ENCODE results near the gene RPGRIP1L.

GRCh38 chr16:53713403-53714204 is 9.9 kb upstream of the RPGRIP1L start:
- TF ChIP-seq HOXA7 (CRISPR knock-in tag; IDR thresholded peaks at IDR 0.05) (no peak), CTCF (IDR thresholded peaks at IDR 0.05) (no peak), RARB (CRISPR knock-in tag; IDR thresholded peaks at IDR 0.05) (no peak), CHD4 (IDR thresholded peaks at IDR 0.05; ENCODE audit: borderline replicate concordance) (no peak), RAD21 (conservative IDR thresholded peaks at IDR 0.05 in 1 of 2, IDR thresholded peaks at IDR 0.05 in 1 of 2) (no peak), POLR2A (IDR thresholded peaks at IDR 0.05; ENCODE audit: low read length) (no peak), MAFK (IDR thresholded peaks at IDR 0.05; ENCODE audit: partially characterized antibody) (no peak), USF2 (IDR thresholded peaks at IDR 0.05) (no peak), JUN (IDR thresholded peaks at IDR 0.05) (no peak), ESRRA (IDR thresholded peaks at IDR 0.05; ENCODE audit: borderline replicate concordance, low read length) (no peak)
